ENCODE measurements around the gene STK24.

Gene STK24

GRCh38 chr13:98450539-98451111 is 126.3 kb downstream of the STK24 start:
- no peak for DNase-seq (ENCODE audit: low spot score)

GRCh38 chr13:98450026-98450425 is 126.9 kb downstream of the STK24 start:
- no peak for DNase-seq (ENCODE audit: low spot score)

GRCh38 chr13:98449273-98449672 is 127.6 kb downstream of the STK24 start:
- DNase-seq (ENCODE audit: low spot score), result no peak

- no peak for DNase-seq (ENCODE audit: low spot score)
Measured at GRCh38 chr13:98448642-98448928, 128.3 kb downstream of the STK24 start.

- peak; percentile 19 for DNase-seq (ENCODE audit: low spot score)
Measured at GRCh38 chr13:98447881-98448641, 128.8 kb downstream of the STK24 start.

GRCh38 chr13:98447130-98447529 is 129.8 kb downstream of the STK24 start:
- no peak for DNase-seq (ENCODE audit: low spot score)

- DNase-seq (ENCODE audit: low spot score), result no peak
Measured at GRCh38 chr13:98446234-98446621, 130.7 kb downstream of the STK24 start.

GRCh38 chr13:98445340-98446233 is 131.3 kb downstream of the STK24 start:
- DNase-seq (ENCODE audit: low spot score), result peak; percentile 76

GRCh38 chr13:98444381-98444780 is 132.5 kb downstream of the STK24 start:
- no peak for DNase-seq (ENCODE audit: low spot score)

- no peak for DNase-seq (ENCODE audit: low spot score)
Measured at GRCh38 chr13:98443800-98444325, 133.0 kb downstream of the STK24 start.

GRCh38 chr13:98443329-98443728 is 133.6 kb downstream of the STK24 start:
- DNase-seq (ENCODE audit: low spot score), result no peak

GRCh38 chr13:98442391-98443230 is 134.3 kb downstream of the STK24 start:
- no peak for DNase-seq (ENCODE audit: low spot score)

- DNase-seq (ENCODE audit: low spot score), result no peak
Measured at GRCh38 chr13:98441056-98441676, 135.7 kb downstream of the STK24 start.

GRCh38 chr13:98440390-98441055 is 136.4 kb downstream of the STK24 start:
- no peak for DNase-seq (ENCODE audit: low spot score)

- no peak for DNase-seq (ENCODE audit: low spot score)
Measured at GRCh38 chr13:98439896-98440295, 137.0 kb downstream of the STK24 start.

GRCh38 chr13:98439126-98439828 is 137.6 kb downstream of the STK24 start:
- DNase-seq (ENCODE audit: low spot score), result no peak

- no peak for DNase-seq (ENCODE audit: low spot score)
Measured at GRCh38 chr13:98438246-98439125, 138.4 kb downstream of the STK24 start.

GRCh38 chr13:98436233-98436910 is 140.5 kb downstream of the STK24 start:
- no peak for DNase-seq (ENCODE audit: low spot score)

- DNase-seq (ENCODE audit: low spot score), result no peak
Measured at GRCh38 chr13:98435376-98435775, 141.5 kb downstream of the STK24 start.
